ENCODE results near the gene TCF15. TPM values are rescaled to one million over a fixed set of nuclear protein-coding genes. Genes with fewer than 3 reads are reported as not detected.

TCF15 gene
- total and polyA plus RNA-seq, 4 donors = not detected

DNA sequence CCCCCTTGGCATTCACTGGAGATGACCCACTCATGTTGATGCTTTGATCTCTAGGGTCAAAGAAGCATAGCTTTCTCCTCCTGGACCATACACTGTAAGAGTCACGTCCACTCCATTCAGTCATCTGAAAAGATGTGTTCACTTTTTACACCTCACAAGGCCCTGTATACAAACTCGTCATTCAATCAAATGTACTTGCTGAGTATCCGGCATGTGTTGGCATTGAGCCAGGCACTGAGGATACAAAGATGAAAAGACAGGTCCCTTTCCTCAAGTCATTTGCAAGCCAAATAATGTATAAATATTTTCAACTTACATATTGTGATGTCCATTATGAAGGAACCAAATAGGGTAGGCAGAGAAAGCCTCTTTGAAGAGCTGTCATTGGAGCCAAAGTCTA, 34.0 kb downstream of the TCF15 start (continued):
- TF ChIP-seq, protein P1, sequence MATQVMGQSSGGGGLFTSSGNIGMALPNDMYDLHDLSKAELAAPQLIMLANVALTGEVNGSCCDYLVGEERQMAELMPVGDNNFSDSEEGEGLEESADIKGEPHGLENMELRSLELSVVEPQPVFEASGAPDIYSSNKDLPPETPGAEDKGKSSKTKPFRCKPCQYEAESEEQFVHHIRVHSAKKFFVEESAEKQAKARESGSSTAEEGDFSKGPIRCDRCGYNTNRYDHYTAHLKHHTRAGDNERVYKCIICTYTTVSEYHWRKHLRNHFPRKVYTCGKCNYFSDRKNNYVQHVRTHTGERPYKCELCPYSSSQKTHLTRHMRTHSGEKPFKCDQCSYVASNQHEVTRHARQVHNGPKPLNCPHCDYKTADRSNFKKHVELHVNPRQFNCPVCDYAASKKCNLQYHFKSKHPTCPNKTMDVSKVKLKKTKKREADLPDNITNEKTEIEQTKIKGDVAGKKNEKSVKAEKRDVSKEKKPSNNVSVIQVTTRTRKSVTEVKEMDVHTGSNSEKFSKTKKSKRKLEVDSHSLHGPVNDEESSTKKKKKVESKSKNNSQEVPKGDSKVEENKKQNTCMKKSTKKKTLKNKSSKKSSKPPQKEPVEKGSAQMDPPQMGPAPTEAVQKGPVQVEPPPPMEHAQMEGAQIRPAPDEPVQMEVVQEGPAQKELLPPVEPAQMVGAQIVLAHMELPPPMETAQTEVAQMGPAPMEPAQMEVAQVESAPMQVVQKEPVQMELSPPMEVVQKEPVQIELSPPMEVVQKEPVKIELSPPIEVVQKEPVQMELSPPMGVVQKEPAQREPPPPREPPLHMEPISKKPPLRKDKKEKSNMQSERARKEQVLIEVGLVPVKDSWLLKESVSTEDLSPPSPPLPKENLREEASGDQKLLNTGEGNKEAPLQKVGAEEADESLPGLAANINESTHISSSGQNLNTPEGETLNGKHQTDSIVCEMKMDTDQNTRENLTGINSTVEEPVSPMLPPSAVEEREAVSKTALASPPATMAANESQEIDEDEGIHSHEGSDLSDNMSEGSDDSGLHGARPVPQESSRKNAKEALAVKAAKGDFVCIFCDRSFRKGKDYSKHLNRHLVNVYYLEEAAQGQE (IDR thresholded peaks at IDR 0.05) = no peak

DNA sequence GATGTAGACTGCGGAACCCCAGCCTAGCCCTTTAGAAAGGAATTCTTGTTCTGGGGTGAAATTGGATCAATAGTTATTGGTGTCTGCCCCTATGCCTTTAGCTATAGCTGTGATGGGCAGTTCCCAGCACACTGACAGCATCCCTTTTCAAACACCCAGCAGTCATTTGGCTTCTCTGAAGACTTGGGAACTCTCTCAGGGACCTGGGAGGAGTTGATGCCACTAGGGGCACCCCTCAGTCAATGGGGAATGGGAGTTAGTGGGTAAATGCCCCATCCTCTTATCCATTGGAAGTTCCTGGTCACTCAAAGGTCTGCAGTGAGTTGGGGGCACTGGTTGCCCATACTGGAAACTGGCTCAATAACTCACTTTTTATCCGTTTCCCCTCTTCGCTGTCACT, 34.9 kb downstream of the TCF15 start:
- H3K36me3 ChIP-seq (ENCODE audit: control insufficient read depth in 4 of 4, insufficient read depth in 3 of 4, low read depth in 1 of 4, low read length in 3 of 4) = no peaks in the 10 kb centered on the region
- peaks cover 0 to 7% (median 1%) of the 10 kb centered on the region in 4 donors for H3K27me3 ChIP-seq (ENCODE audit: control insufficient read depth in 4 of 4, insufficient read depth in 4 of 4, low read length in 3 of 4)
- no peak overlapping the region for H3K27ac ChIP-seq (ENCODE audit: low read depth in 1 of 2, low read length in 2 of 2)
- no peaks in the 10 kb centered on the region for H3K9me3 ChIP-seq (ENCODE audit: control insufficient read depth in 4 of 4, low read length in 3 of 4)
- H3K4me1 ChIP-seq (ENCODE audit: control insufficient read depth in 4 of 4, insufficient read depth in 4 of 4, low read length in 3 of 4) = no peaks in the 10 kb centered on the region
- H3K4me3 ChIP-seq (ENCODE audit: low read depth in 1 of 3, low read length in 3 of 3) = no peak overlapping the region
- no peak for DNase-seq (ENCODE audit: low spot score)
- TF ChIP-seq RXRA (IDR thresholded peaks at IDR 0.05) = no peak
- 91% methylated on average over 3 of the region's 3 CpGs for WGBS
- H3K9ac ChIP-seq (ENCODE audit: low read depth in 1 of 2, low read length in 2 of 2) = no peak overlapping the region

GRCh38 chr20:574297-574942, 35.7 kb downstream of the TCF15 start:
- DNase-seq (ENCODE audit: low spot score) = no peak
- H3K27ac ChIP-seq (ENCODE audit: low read depth in 1 of 2, low read length in 2 of 2) = no peak overlapping the region

GRCh38 chr20:573414-574296, 36.5 kb downstream of the TCF15 start:
- Histone ChIP-seq H3K4me3 (ENCODE audit: low read depth in 1 of 3, low read length in 3 of 3) (no peak overlapping the region), H3K36me3 (ENCODE audit: control insufficient read depth in 4 of 4, insufficient read depth in 3 of 4, low read depth in 1 of 4, low read length in 3 of 4) (no peaks in the 10 kb centered on the region), H3K27me3 (ENCODE audit: control insufficient read depth in 4 of 4, insufficient read depth in 4 of 4, low read length in 3 of 4) (peaks cover 0 to 9% (median 1%) of the 10 kb centered on the region in 4 donors), H3K9me3 (ENCODE audit: control insufficient read depth in 4 of 4, low read length in 3 of 4) (no peaks in the 10 kb centered on the region), H3K4me1 (ENCODE audit: control insufficient read depth in 4 of 4, insufficient read depth in 4 of 4, low read length in 3 of 4) (no peaks in the 10 kb centered on the region), H3K9ac (ENCODE audit: low read depth in 1 of 2, low read length in 2 of 2) (no peak overlapping the region), H3K27ac (ENCODE audit: low read depth in 1 of 2, low read length in 2 of 2) (no peak overlapping the region)
- TF ChIP-seq FOXA2 (IDR thresholded peaks at IDR 0.05) (no peak), FOXA1 (IDR thresholded peaks at IDR 0.05) (no peak), SP1 (IDR thresholded peaks at IDR 0.05) (no peak), YY1 (IDR thresholded peaks at IDR 0.05) (no peak), JUND (IDR thresholded peaks at IDR 0.05) (no peak), RXRA (IDR thresholded peaks at IDR 0.05) (no peak), HNF4G (IDR thresholded peaks at IDR 0.05) (no peak)
- no peak for DNase-seq (ENCODE audit: low spot score)
- WGBS = 54% methylated on average over 12 of the region's 12 CpGs

More at GRCh38 chr20:574297-574942, 35.7 kb downstream of the TCF15 start:
- H3K9ac ChIP-seq (ENCODE audit: low read depth in 1 of 2, low read length in 2 of 2) = no peak overlapping the region
- no peaks in the 10 kb centered on the region for H3K9me3 ChIP-seq (ENCODE audit: control insufficient read depth in 4 of 4, low read length in 3 of 4)
- 35% methylated on average over 15 of the region's 15 CpGs for WGBS
- TF ChIP-seq RXRA (IDR thresholded peaks at IDR 0.05) = no peak
- no peaks in the 10 kb centered on the region for H3K4me1 ChIP-seq (ENCODE audit: control insufficient read depth in 4 of 4, insufficient read depth in 4 of 4, low read length in 3 of 4)
- no peaks in the 10 kb centered on the region for H3K36me3 ChIP-seq (ENCODE audit: control insufficient read depth in 4 of 4, insufficient read depth in 3 of 4, low read depth in 1 of 4, low read length in 3 of 4)
- H3K27me3 ChIP-seq (ENCODE audit: control insufficient read depth in 4 of 4, insufficient read depth in 4 of 4, low read length in 3 of 4) = peaks cover 0 to 7% (median 1%) of the 10 kb centered on the region in 4 donors
- no peak overlapping the region for H3K4me3 ChIP-seq (ENCODE audit: low read depth in 1 of 3, low read length in 3 of 3)
